Endothelial cell of umbilical vein (primary cell): ENCODE results near the gene NRG3. TPM values are rescaled to one million over a fixed set of nuclear protein-coding genes. Genes with fewer than 3 reads are reported as not detected.

Experiments
- BruUV-seq: library from RNA; stranded (reverse); fragments of 400-500 nt; replicated peaks from 2 replicates; lab custom pipeline; 2021; lab: Mats Ljungman, UMichigan
- CTCF ChIA-PET: fragments of 300-600, 350-600 bp; sonication (Branson Sonifier 250); formaldehyde crosslinking; loops from one replicate; lab custom pipeline; 2021; ENCODE audit warnings: antibody characterized with exemption, inconsistent platforms; lab: Charles Lee
- POLR2A ChIA-PET: fragments of 300-600, 350-600 bp; sonication (Branson Sonifier 250); formaldehyde crosslinking; loops from one replicate; lab custom pipeline; 2021; ENCODE audit warnings: antibody characterized with exemption, inconsistent platforms; lab: Charles Lee
- DNase-seq: peaks from one replicate; pipeline ENCODE4 v3.0.0-alpha.2; 2011; ENCODE audit warnings: low read depth, low spot score
- FAIRE-seq: peaks from 2 replicates; lab custom pipeline; 2011; peaks lifted over from hg19 to GRCh38; lab: Jason Lieb, UNC
- H2AFZ ChIP-seq: 2 replicates; pipeline ENCODE4 v1.6.0; 2012; ENCODE audit warnings: low read depth, low read length, control low read depth, inconsistent platforms
- H3K27ac ChIP-seq: 2 replicates; pipeline ENCODE4 v1.5.1; 2011; ENCODE audit warnings: low read depth, mild to moderate bottlenecking, control low read depth, low read length, moderate library complexity; ENCODE audit not compliant: insufficient read depth
- H3K27me3 ChIP-seq, 2 experiments: 2 replicates each; pipeline versions ENCODE4 v1.6.0 to v1.6.1; 2011; ENCODE audit warnings: low read length in 2 of 2, mixed read lengths in 1 of 2; ENCODE audit not compliant: control insufficient read depth in 2 of 2, insufficient read depth in 2 of 2
- H3K36me3 ChIP-seq, 2 experiments: 2 replicates in 1 of 2; 3 replicates in 1 of 2; pipeline ENCODE4 v1.5.1; 2011; ENCODE audit warnings: low read length in 2 of 2, mild to moderate bottlenecking in 1 of 2, moderate library complexity in 1 of 2; ENCODE audit not compliant: control insufficient read depth in 2 of 2, insufficient read depth in 2 of 2; ENCODE audit errors: extremely low read depth in 1 of 2
- H3K4me1 ChIP-seq: 3 replicates; pipeline ENCODE4 v1.5.1; 2011; ENCODE audit warnings: mild to moderate bottlenecking, low read length; ENCODE audit not compliant: control insufficient read depth, insufficient read depth; ENCODE audit errors: extremely low read depth
- H3K4me2 ChIP-seq: 2 replicates; pipeline ENCODE4 v1.6.1; 2011; ENCODE audit warnings: low read length, control low read depth, mixed read lengths; ENCODE audit not compliant: insufficient read depth
- H3K4me3 ChIP-seq, 3 experiments: fragments of 200-600 bp in 1 of 3; sonication (generic), shearing (Covaris generic) in 1 of 3; replicated peaks in 1 of 3; 2 replicates each; pipeline ENCODE4 v1.5.1; 2011 to 2016; ENCODE audit warnings: control low read depth in 3 of 3, low read length in 3 of 3, mild to moderate bottlenecking in 2 of 3, inconsistent platforms in 1 of 3, low read depth in 1 of 3, moderate library complexity in 1 of 3; ENCODE audit not compliant: insufficient read depth in 1 of 3
- H3K79me2 ChIP-seq: 2 replicates; pipeline ENCODE4 v1.6.0; 2012; ENCODE audit warnings: low read length, inconsistent platforms; ENCODE audit not compliant: control insufficient read depth, insufficient read depth
- H3K9ac ChIP-seq: replicated peaks from 2 replicates; pipeline ENCODE3; 2011; ENCODE audit warnings: low read length, control low read depth; ENCODE audit not compliant: insufficient read depth; ENCODE audit errors: extremely low read depth
- H3K9me1 ChIP-seq: replicated peaks from 3 replicates; pipeline ENCODE4 v1.6.0; 2011; ENCODE audit warnings: mild to moderate bottlenecking, low read length; ENCODE audit not compliant: control insufficient read depth, insufficient read depth; ENCODE audit errors: extremely low read depth
- H3K9me3 ChIP-seq: replicated peaks from 2 replicates; pipeline ENCODE4 v1.5.1; 2012; ENCODE audit warnings: low read length, inconsistent platforms; ENCODE audit not compliant: control insufficient read depth, insufficient read depth
- H4K20me1 ChIP-seq: replicated peaks from 2 replicates; pipeline ENCODE3; 2011; ENCODE audit warnings: mild to moderate bottlenecking, low read length; ENCODE audit not compliant: control insufficient read depth, insufficient read depth; ENCODE audit errors: extremely low read depth
- CTCF ChIP-seq, 2 donors: IDR thresholded peaks; 1 replicate in 1 of 2; 2 replicates in 1 of 2; pipeline ENCODE4 v1.5.1; 2011; ENCODE audit warnings: low read length in 2 of 2, mild to moderate bottlenecking in 2 of 2, moderate library complexity in 2 of 2, control low read depth in 1 of 2, inconsistent platforms in 1 of 2, low read depth in 1 of 2; ENCODE audit not compliant: insufficient read depth in 1 of 2; ENCODE audit errors: extremely low read depth in 1 of 2
- EZH2 ChIP-seq: IDR thresholded peaks from 2 replicates; pipeline ENCODE4 v1.6.1; 2012; ENCODE audit warnings: borderline replicate concordance, low read depth, mild to moderate bottlenecking, moderate library complexity, low read length, inconsistent platforms; ENCODE audit not compliant: severe bottlenecking
- FOS ChIP-seq: IDR thresholded peaks from 2 replicates; pipeline ENCODE4 v1.6.1; 2011; ENCODE audit warnings: mild to moderate bottlenecking, low read length, moderate library complexity, borderline replicate concordance; ENCODE audit not compliant: insufficient read depth
- GATA2 ChIP-seq: IDR thresholded peaks from 2 replicates; pipeline ENCODE4 v1.7.0; 2011; ENCODE audit warnings: low read depth, mild to moderate bottlenecking, moderate library complexity, mixed read lengths, low read length; ENCODE audit not compliant: insufficient read length, insufficient read depth
- JUN ChIP-seq: IDR thresholded peaks from 2 replicates; pipeline ENCODE4 v1.6.1; 2011; ENCODE audit warnings: borderline replicate concordance, low read depth; ENCODE audit not compliant: insufficient read length, insufficient read depth
- MAX ChIP-seq: IDR thresholded peaks from 2 replicates; pipeline ENCODE4 v1.6.1; 2011; ENCODE audit not compliant: insufficient read depth, insufficient read length
- MYC ChIP-seq: IDR thresholded peaks from one replicate; pipeline ENCODE4 v1.6.1; 2011; ENCODE audit warnings: mild to moderate bottlenecking, low read depth, low read length
- POLR2A ChIP-seq: IDR thresholded peaks from 2 replicates; pipeline ENCODE4 v1.6.1; 2012; ENCODE audit warnings: low read depth, mild to moderate bottlenecking, control low read depth, low read length
- POLR2AphosphoS5 ChIP-seq: IDR thresholded peaks from 2 replicates; pipeline ENCODE4 v1.6.1; 2012; ENCODE audit warnings: low read depth, mild to moderate bottlenecking, control low read depth, low read length, moderate library complexity; ENCODE audit not compliant: insufficient read depth
- dilution Hi-C: fragments of 300-500 bp; cut with MboI; formaldehyde crosslinking; loops from one replicate; pipeline ENCODE4 v1.15.0; 2019; ENCODE audit warnings: low sequenced_read_pairs; ENCODE audit not compliant: extremely low pct_ligation_motif_present
- intact Hi-C: fragments of 100-400 bp; cut with micrococcal nuclease; formaldehyde crosslinking; loops from one replicate; pipeline ENCODE4 v1.10.0; 2022
- polyA plus RNA-seq, 4 experiments: library from polyadenylated mRNA; depleted of rRNA in 3 of 4; stranded (reverse) in 3 of 4; unstranded in 1 of 4; fragments of >200 nt; gene quantifications; 2 replicates each; pipeline versions ENCODE4 v1.2.1 to v1.2.3, GENCODE V29; 2011 to 2012; ENCODE audit warnings: missing spikeins in 1 of 4
- total RNA-seq: library from RNA; stranded (reverse); gene quantifications from 2 replicates; pipeline ENCODE4 v1.2.3, GENCODE V29; 2021

Gene NRG3
- total and polyA plus RNA-seq, 2 donors (not counting 3 experiments of a cell fraction or from before 2014, with no cell fraction given), result 1.9 to 3.9 TPM

GRCh38 chr10:82161264-82161663 lies 286.3 kb downstream of the NRG3 start:
- Histone ChIP-seq H3K9ac (no peak overlapping the region), H3K9me1 (no peaks in the 10 kb centered on the region), H3K4me3 (no peak overlapping the region), H2AFZ (no peak overlapping the region), H3K27me3 (no peaks in the 10 kb centered on the region), H3K9me3 (no peaks in the 10 kb centered on the region), H3K4me2 (no peak overlapping the region), H3K36me3 (no peaks in the 10 kb centered on the region), H4K20me1 (no peaks in the 10 kb centered on the region), H3K27ac (no peak overlapping the region), H3K79me2 (no peaks in the 10 kb centered on the region), H3K4me1 (no peaks in the 10 kb centered on the region)
- ChIA-PET POLR2A (no interaction called here), CTCF (no interaction called here)
- dilution Hi-C loops (no loop called here), intact Hi-C loops (no loop called here)
- no TSS peak for BruUV-seq
- no peak for DNase-seq
- no peak for FAIRE-seq
- TF ChIP-seq GATA2, result no peak
- no peak for TF ChIP-seq POLR2A
- no peak for TF ChIP-seq EZH2
- TF ChIP-seq POLR2AphosphoS5, result no peak
- no peak for TF ChIP-seq CTCF (IDR thresholded peaks at IDR 0.05; ENCODE audit: extremely low read depth in 1 of 2, insufficient read depth in 1 of 2, low read depth in 1 of 2, low read length in 2 of 2)
- TF ChIP-seq FOS, result no peak
- TF ChIP-seq MYC, result no peak
- TF ChIP-seq JUN, result no peak
- TF ChIP-seq MAX, result no peak
